Psoas muscle (tissue), 8 donors: ENCODE results near the gene SETD5. TPM values are rescaled to one million over a fixed set of nuclear protein-coding genes. Genes with fewer than 3 reads are reported as not detected.
A peak's percentile ranks its signal among the peaks of the same experiment; 100 is the strongest.

Experiments used
- ATAC-seq, 4 donors: fragments of 200-7000 bp; cut with Tn5 transposase; one replicate each; pipeline ENCODE4 v1.9.1; 2020; ENCODE audit warnings: moderate library complexity in 3 of 4, mild to moderate bottlenecking in 2 of 4
- DNase-seq, 2 donors: peaks; one replicate each; pipeline ENCODE4 v3.0.0-alpha.2; 2020
- H3K27ac ChIP-seq: fragments of 200-600 bp; one replicate; pipeline ENCODE4 v1.8.0; 2022
- H3K27me3 ChIP-seq, 3 donors: fragments of 200-600 bp in 1 of 3; one replicate each; pipeline versions ENCODE4 v1.6.1 to v1.8.0; 2013 to 2022; ENCODE audit warnings: low read length in 2 of 3, mild to moderate bottlenecking in 2 of 3, moderate library complexity in 1 of 3; ENCODE audit not compliant: insufficient read depth in 3 of 3
- H3K36me3 ChIP-seq, 2 donors: fragments of 200-600 bp in 1 of 2; one replicate each; pipeline versions ENCODE4 v1.6.1 to v1.8.0; 2013 to 2022; ENCODE audit warnings: low read depth in 1 of 2, mild to moderate bottlenecking in 1 of 2, moderate library complexity in 1 of 2; ENCODE audit not compliant: insufficient read depth in 1 of 2
- H3K4me1 ChIP-seq: fragments of 200-600 bp; one replicate; pipeline ENCODE4 v1.8.0; 2022
- H3K4me3 ChIP-seq: fragments of 200-600 bp; one replicate; pipeline ENCODE4 v1.8.0; 2022; ENCODE audit warnings: mild to moderate bottlenecking
- H3K9me3 ChIP-seq: fragments of 200-600 bp; one replicate; pipeline ENCODE4 v1.8.0; 2022
- CTCF ChIP-seq: fragments of 200-600 bp; IDR thresholded peaks from one replicate; pipeline ENCODE4 v1.8.0; 2022; ENCODE audit warnings: antibody characterized with exemption
- WGBS, 3 donors: extraction: QIAGEN DNeasy Blood & Tissue Kit; methylation state at CpG; one replicate each; pipeline versions ENCODE4 v1.1.6 to v1.1.7; 2013; 5-methylcytosine and 5-hydroxymethylcytosine counted together
- intact Hi-C, 2 donors: fragments of 100-400 bp; cut with DNase I; formaldehyde crosslinking; loops; one replicate each; pipeline versions ENCODE4 v1.11.0 to v1.14.2; 2022
- polyA plus RNA-seq, 3 donors: library from polyadenylated mRNA; stranded (reverse); fragments of 200-250 nt; gene quantifications; one replicate each; pipeline ENCODE4 v1.2.3, GENCODE V29; 2013
- total RNA-seq, 4 donors: library from RNA; stranded (reverse); fragmentation: NEBNext Ultra II Directional in 2 of 4; extraction: Animal tissue kit (Norgen Biotek cat#: 25700) in 2 of 4; gene quantifications; one replicate each; pipeline versions ENCODE4 v1.2.1 to v1.2.4, GENCODE V29; 2021 to 2023
- donor health status: healthy with polysubstance abuse.
- donor health status: DM: no; HTN: no; CAD: no; lungs with moderate emphysema.
- donor health status: Bipolar disorder and iron deficiency.
- donor health status: healthy.
- donor health status: DM: yes; HTN: yes; CAD: no.
- donor health status: DM: no; HTN: no; CAD: no.
- donor health status: DM: no; HTN: no; CAD: no.
- donor health status: DM: yes; HTN: yes; CAD: no.

Gene SETD5
- total and polyA plus RNA-seq, 7 donors = 12.8 to 69.3 (median 58.3) TPM

GRCh38 chr3:9501226-9501625 lies 103.8 kb downstream of the SETD5 start:
- intact Hi-C loops = no loop called here
- H3K9me3 ChIP-seq = no peaks in the 10 kb centered on the region
- no peak overlapping the region for H3K4me3 ChIP-seq
- no peaks in the 10 kb centered on the region for H3K4me1 ChIP-seq
- H3K27ac ChIP-seq = no peak overlapping the region
- ATAC-seq = no peak
- no peak for TF ChIP-seq CTCF
- 58 to 61% (median 60%) methylated on average over 6 of the region's 6 CpGs for WGBS, 3 donors
- DNase-seq = no peak
- H3K36me3 ChIP-seq = no peaks in the 10 kb centered on the region
- H3K27me3 ChIP-seq = peaks cover 0 to 26% (median 10%) of the 10 kb centered on the region in 3 donors

- no peaks in the 10 kb centered on the region for H3K36me3 ChIP-seq
- DNase-seq = peak; percentile 46 to 62
- H3K27me3 ChIP-seq = peaks cover 0 to 29% (median 10%) of the 10 kb centered on the region in 3 donors
- H3K4me1 ChIP-seq = no peaks in the 10 kb centered on the region
- no peaks in the 10 kb centered on the region for H3K9me3 ChIP-seq
- no peak overlapping the region for H3K27ac ChIP-seq
- ATAC-seq = peak in 3 of 4 donors; percentile 45 to 72 (median 57)
- peak; percentile 75 for TF ChIP-seq CTCF
- intact Hi-C loops = no loop called here
- WGBS, 3 donors = 3 to 8% (median 5%) methylated on average over 4 of the region's 4 CpGs
- no peak overlapping the region for H3K4me3 ChIP-seq
These were observed 105.9 kb downstream of the SETD5 start for GRCh38 chr3:9503283-9503682.

GRCh38 chr3:9507586-9508578 lies 110.5 kb downstream of the SETD5 start:
- TF ChIP-seq CTCF = no peak
- no peaks in the 10 kb centered on the region for H3K9me3 ChIP-seq
- DNase-seq (no peak), ATAC-seq (no peak)
- H3K4me1 ChIP-seq = no peaks in the 10 kb centered on the region
- H3K4me3 ChIP-seq = no peak overlapping the region
- H3K36me3 ChIP-seq = no peaks in the 10 kb centered on the region
- peaks cover 0 to 19% (median 9%) of the 10 kb centered on the region in 3 donors for H3K27me3 ChIP-seq
- no peak overlapping the region for H3K27ac ChIP-seq
- WGBS, 3 donors = 47 to 55% (median 50%) methylated on average over 14 of the region's 14 CpGs
- intact Hi-C loops = no loop called here

- H3K27me3 ChIP-seq = peaks cover 0 to 19% (median 9%) of the 10 kb centered on the region in 3 donors
- H3K27ac ChIP-seq = no peak overlapping the region
- DNase-seq (no peak), ATAC-seq (no peak)
- no peaks in the 10 kb centered on the region for H3K36me3 ChIP-seq
- no peaks in the 10 kb centered on the region for H3K4me1 ChIP-seq
- H3K4me3 ChIP-seq = no peak overlapping the region
- intact Hi-C loops = no loop called here
- H3K9me3 ChIP-seq = no peaks in the 10 kb centered on the region
- no peak for TF ChIP-seq CTCF
- WGBS, 3 donors = 9 to 13% (median 10%) methylated on average over 25 of the region's 25 CpGs
These were observed 111.4 kb downstream of the SETD5 start for GRCh38 chr3:9508781-9509180.
